ENCODE measurements around the gene TPCN1.

DNA sequence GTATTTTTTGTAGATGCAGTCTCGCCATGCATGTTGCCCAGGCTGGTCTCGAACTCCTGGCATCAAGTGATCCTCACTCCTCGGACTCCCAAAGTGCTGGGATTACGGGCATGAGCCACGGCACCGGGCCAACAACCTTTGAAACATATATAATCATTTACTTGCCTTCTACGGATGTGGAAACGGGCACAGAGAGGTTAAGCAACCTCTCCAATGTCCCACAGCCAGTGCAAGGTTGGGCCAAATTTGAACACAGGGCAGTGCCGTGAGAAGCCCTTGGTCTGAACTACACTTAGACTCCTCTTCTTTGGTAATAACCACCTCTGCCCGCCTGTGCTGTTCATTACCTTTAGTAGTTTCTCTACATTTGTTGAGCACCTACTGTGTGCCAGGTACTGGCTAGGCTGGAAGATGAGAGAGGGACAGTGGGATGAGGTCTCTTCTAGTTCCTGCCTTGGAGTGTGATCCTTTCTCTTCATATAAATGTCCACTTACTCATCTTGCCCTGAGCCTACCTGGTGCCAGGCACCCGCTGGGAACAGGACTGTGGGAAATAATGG lies 38.2 kb upstream of the TPCN1 start:
- no peak for TF ChIP-seq EZH2 (IDR thresholded peaks at IDR 0.05)
- no peak for TF ChIP-seq POLR2AphosphoS5 (IDR thresholded peaks at IDR 0.05; ENCODE audit: borderline replicate concordance, low read depth, low read length)
- TF ChIP-seq FOXP2 (optimal IDR thresholded peaks at IDR 0.05; ENCODE audit: control extremely low read depth, extremely low read length, insufficient read depth) = no peak
